H1 (cell line): ENCODE measurements around the gene ABTB1.

Source experiments
- CREB1 ChIP-seq: IDR thresholded peaks from 2 replicates; pipeline ENCODE4 v1.6.1; 2012; ENCODE audit warnings: inconsistent platforms
- CTCF ChIP-seq, 3 experiments: IDR thresholded peaks; 1 replicate in 2 of 3; 2 replicates in 1 of 3; pipeline versions ENCODE4 v1.5.1 to v1.6.1; 2011; ENCODE audit warnings: low read length in 3 of 3, mild to moderate bottlenecking in 3 of 3, inconsistent platforms in 2 of 3, low read depth in 1 of 3, moderate library complexity in 1 of 3; ENCODE audit not compliant: insufficient read depth in 1 of 3; ENCODE audit errors: control extremely low read depth in 1 of 3
- EP300 ChIP-seq, 2 experiments: IDR thresholded peaks; 1 replicate in 1 of 2; 2 replicates in 1 of 2; pipeline ENCODE4 v1.6.1; 2011 to 2012; ENCODE audit warnings: low read depth in 2 of 2, low read length in 2 of 2, mild to moderate bottlenecking in 2 of 2, borderline replicate concordance in 1 of 2, inconsistent platforms in 1 of 2, moderate library complexity in 1 of 2
- EZH2 ChIP-seq: fragments of 200-600 bp; sonication (generic); IDR thresholded peaks from 2 replicates; pipeline ENCODE4 v1.7.1; 2012; ENCODE audit warnings: low read depth, mild to moderate bottlenecking, moderate library complexity, low read length, inconsistent platforms; ENCODE audit not compliant: severe bottlenecking
- HDAC6 ChIP-seq: IDR thresholded peaks from one replicate; pipeline ENCODE4 v1.7.1; 2012; ENCODE audit warnings: low read depth, mild to moderate bottlenecking, inconsistent platforms, low read length, moderate library complexity
- JUN ChIP-seq: IDR thresholded peaks from 2 replicates; pipeline ENCODE4 v1.6.1; 2011; ENCODE audit warnings: low read depth, mild to moderate bottlenecking, improper control_type of control experiment, low read length
- KDM4A ChIP-seq: IDR thresholded peaks from one replicate; pipeline ENCODE4 v1.7.1; 2012; ENCODE audit warnings: low read depth, mild to moderate bottlenecking, moderate library complexity, low read length, inconsistent platforms; ENCODE audit not compliant: severe bottlenecking
- POLR2A ChIP-seq, 2 experiments: IDR thresholded peaks; 1 replicate in 1 of 2; 2 replicates in 1 of 2; pipeline ENCODE4 v1.6.1; 2011; ENCODE audit warnings: low read depth in 2 of 2, low read length in 2 of 2, mild to moderate bottlenecking in 2 of 2; ENCODE audit errors: control extremely low read depth in 1 of 2
- POLR2AphosphoS5 ChIP-seq: IDR thresholded peaks from 2 replicates; pipeline ENCODE4 v1.6.1; 2011; ENCODE audit warnings: low read depth, low read length
- RAD21 ChIP-seq, 2 experiments: IDR thresholded peaks in 1 of 2; conservative IDR thresholded peaks in 1 of 2; 2 replicates each; pipeline ENCODE4 v1.6.1; 2011; ENCODE audit warnings: low read depth in 2 of 2, low read length in 2 of 2, improper control_type of control experiment in 1 of 2, inconsistent platforms in 1 of 2, mild to moderate bottlenecking in 1 of 2, moderate library complexity in 1 of 2
- SIRT6 ChIP-seq: IDR thresholded peaks from one replicate; pipeline ENCODE4 v1.7.1; 2012; ENCODE audit warnings: low read length, inconsistent platforms
- SRF ChIP-seq: IDR thresholded peaks from 2 replicates; pipeline ENCODE4 v1.6.1; 2011; ENCODE audit warnings: mild to moderate bottlenecking, low read depth, low read length, moderate library complexity
- TAF1 ChIP-seq: IDR thresholded peaks from 2 replicates; pipeline ENCODE4 v1.6.1; 2011; ENCODE audit warnings: mild to moderate bottlenecking, low read depth, low read length
- TAF7 ChIP-seq: optimal IDR thresholded peaks from 2 replicates; pipeline ENCODE3; 2011; ENCODE audit warnings: low read depth, mild to moderate bottlenecking, inconsistent platforms, low read length, moderate library complexity, borderline replicate concordance

- no peak for TF ChIP-seq EZH2
- no peak for TF ChIP-seq KDM4A
- no peak for TF ChIP-seq SRF
- no peak for TF ChIP-seq CTCF (IDR thresholded peaks at IDR 0.05; ENCODE audit: control extremely low read depth in 1 of 3, insufficient read depth in 1 of 3, low read depth in 1 of 3, low read length in 3 of 3)
- no peak for TF ChIP-seq HDAC6
- TF ChIP-seq POLR2A (IDR thresholded peaks at IDR 0.05; ENCODE audit: control extremely low read depth in 1 of 2, low read depth in 2 of 2, low read length in 2 of 2): no peak
- no peak for TF ChIP-seq POLR2AphosphoS5
- no peak for TF ChIP-seq TAF1
- TF ChIP-seq SIRT6: no peak
- no peak for TF ChIP-seq EP300 (IDR thresholded peaks at IDR 0.05; ENCODE audit: borderline replicate concordance in 1 of 2, low read depth in 2 of 2, low read length in 2 of 2)
- TF ChIP-seq RAD21 (IDR thresholded peaks at IDR 0.05 in 1 of 2, conservative IDR thresholded peaks at IDR 0.05 in 1 of 2; ENCODE audit: low read depth in 2 of 2, low read length in 2 of 2): no peak
- no peak for TF ChIP-seq TAF7
- TF ChIP-seq JUN: no peak
- TF ChIP-seq CREB1: no peak
These were observed 43.6 kb downstream of the ABTB1 start for GRCh38 chr3:127716384-127716783.
